NCI-H2196 (cell line): ENCODE results near the gene OGN.

ENCODE experiments used
- DNase-seq: peaks from one replicate; lab custom pipeline; 2025; ENCODE audit not compliant: unreplicated experiment; lab: John Stamatoyannopoulos, UW

OGN gene

GRCh38 chr9:92349771-92350739 lies 54.3 kb downstream of the OGN start:
- no peak for DNase-seq

DNA sequence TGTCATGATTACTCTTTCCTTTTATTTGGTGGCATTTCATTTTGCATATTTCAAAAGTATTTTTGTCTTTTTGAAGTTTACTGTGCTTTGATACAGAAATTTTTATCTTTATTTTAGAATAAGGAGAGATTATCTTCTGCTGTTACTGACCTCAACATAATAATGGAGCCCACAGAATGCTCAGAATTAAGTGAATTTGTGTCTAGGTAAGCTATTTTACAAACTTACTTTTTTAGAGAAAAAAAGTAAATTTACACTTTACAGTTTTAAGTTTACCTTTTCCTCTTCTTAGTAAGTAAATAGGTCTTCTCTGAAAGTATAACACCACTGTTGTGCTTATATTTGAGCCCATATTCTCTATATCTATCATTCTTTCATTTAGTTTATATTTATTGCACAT lies 58.8 kb downstream of the OGN start:
- no peak for DNase-seq

GRCh38 chr9:92342825-92343488 lies 61.4 kb downstream of the OGN start:
- DNase-seq, result no peak

GRCh38 chr9:92341578-92341977 lies 62.8 kb downstream of the OGN start:
- no peak for DNase-seq

DNA sequence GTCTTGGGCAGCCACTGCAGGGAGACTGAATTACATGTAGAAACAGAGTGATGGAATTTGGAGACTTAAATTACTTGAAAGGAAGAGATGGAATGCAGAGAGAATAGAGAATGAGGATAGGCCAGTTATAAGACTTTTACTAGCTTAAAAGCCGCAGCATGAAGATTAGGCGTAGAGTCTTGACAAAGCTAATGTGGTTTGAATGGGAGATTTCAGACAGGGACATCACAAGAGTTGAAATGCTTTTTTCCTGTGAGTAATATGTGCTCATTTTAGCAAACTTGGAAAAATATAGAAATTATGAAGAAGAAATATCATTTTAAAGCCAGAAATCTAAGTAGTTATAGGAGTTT lies 71.1 kb downstream of the OGN start:
- no peak for DNase-seq
